Measurements from ENCODE around the gene TSPAN8.

TSPAN8 gene

DNA sequence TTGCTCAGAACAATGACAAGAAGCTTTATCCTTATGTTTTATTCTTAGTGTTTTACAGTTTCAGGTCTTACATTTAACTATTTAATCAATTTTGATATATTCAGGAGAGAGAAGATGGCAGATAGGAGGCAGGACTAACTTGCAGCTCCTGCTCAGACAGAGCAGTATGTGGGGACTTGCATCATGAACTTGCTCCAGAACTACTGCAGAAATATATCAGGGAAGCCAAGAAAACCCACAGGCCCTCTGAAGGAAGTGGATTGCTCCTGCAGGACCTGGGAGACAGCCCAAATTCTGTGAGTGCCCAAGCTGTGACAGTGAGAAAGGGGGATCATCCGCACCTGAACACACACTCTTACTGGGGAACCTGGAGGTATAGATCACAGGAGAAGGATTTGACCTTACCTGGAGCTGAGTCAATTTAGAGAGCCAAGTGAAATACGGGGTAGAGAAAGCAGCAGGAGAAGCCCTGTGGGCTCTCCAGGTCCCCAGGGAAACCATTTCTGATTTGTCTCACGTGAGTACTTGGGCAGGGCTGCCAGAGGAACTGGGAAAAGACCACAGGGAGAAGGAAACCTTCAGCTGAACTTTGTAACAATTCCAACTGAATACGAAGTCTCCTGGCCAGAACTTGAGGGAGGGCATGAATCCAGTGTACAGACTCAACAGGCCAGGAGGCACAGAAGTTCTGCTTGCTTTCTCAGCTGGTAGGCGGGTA is 28.9 kb upstream of the TSPAN8 start:
- Histone ChIP-seq H3K4me3 (ENCODE audit: low read length) (no peak overlapping the region), H3K79me2 (ENCODE audit: control insufficient read depth, insufficient read depth, low read length) (no peaks in the 10 kb centered on the region), H3K23ac (ENCODE audit: low read length) (no peak overlapping the region), H3K27ac (ENCODE audit: low read depth, low read length) (no peak overlapping the region), H3K4me1 (ENCODE audit: control insufficient read depth, low read depth, low read length) (no peaks in the 10 kb centered on the region), H3K4me2 (ENCODE audit: low read length) (no peak overlapping the region), H3K56ac (ENCODE audit: low read length) (no peak overlapping the region), H2BK120ac (ENCODE audit: low read depth, low read length) (no peak overlapping the region), H3K4ac (ENCODE audit: low read depth, low read length) (no peak overlapping the region), H2BK15ac (replicated peaks; ENCODE audit: low read depth) (no peak overlapping the region), H4K5ac (ENCODE audit: low read length) (no peak overlapping the region), H3K27me3 (ENCODE audit: insufficient read depth, low read length, poor library complexity) (no peaks in the 10 kb centered on the region), H2AK5ac (ENCODE audit: low read length) (no peak overlapping the region), H4K8ac (ENCODE audit: low read depth, low read length) (no peak overlapping the region), H2BK5ac (ENCODE audit: low read length) (no peak overlapping the region), H3K79me1 (ENCODE audit: low read length) (no peaks in the 10 kb centered on the region), H3K36me3 (ENCODE audit: control insufficient read depth, insufficient read depth, low read length) (no peaks in the 10 kb centered on the region), H3K18ac (ENCODE audit: low read length) (no peak overlapping the region), H3K9ac (ENCODE audit: low read length) (no peak overlapping the region)
- WGBS (ENCODE audit: extremely low coverage, insufficient coverage, low lambda C conversion rate), result no CpG with 5 or more reads among the region's 5 CpGs
- no peak for DNase-seq

DNA sequence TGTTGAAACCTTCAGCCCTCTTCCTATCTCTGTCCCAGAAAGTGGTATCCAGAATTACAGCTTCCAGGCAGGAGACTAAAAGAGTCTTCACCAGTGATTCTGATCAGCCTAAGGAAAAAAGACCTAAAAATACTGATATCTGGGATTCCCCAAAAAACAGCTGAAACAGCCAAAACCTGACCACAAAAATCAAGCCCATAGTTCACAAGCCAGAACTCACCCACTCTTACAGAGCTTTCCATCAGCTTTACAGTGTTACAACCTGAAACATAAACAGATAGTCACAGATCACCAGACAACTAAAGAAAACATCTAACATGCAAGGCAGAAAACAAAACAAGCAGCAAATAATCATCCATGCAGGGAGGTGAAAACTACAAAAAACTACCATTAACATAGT is 26.0 kb upstream of the TSPAN8 start:
- Histone ChIP-seq H3K27ac (ENCODE audit: low read depth, low read length) (no peak overlapping the region), H2BK120ac (ENCODE audit: low read depth, low read length) (no peak overlapping the region), H3K79me1 (ENCODE audit: low read length) (no peaks in the 10 kb centered on the region), H3K79me2 (ENCODE audit: control insufficient read depth, insufficient read depth, low read length) (no peaks in the 10 kb centered on the region), H2BK5ac (ENCODE audit: low read length) (no peak overlapping the region), H3K23ac (ENCODE audit: low read length) (no peak overlapping the region), H4K5ac (ENCODE audit: low read length) (no peak overlapping the region), H3K27me3 (ENCODE audit: insufficient read depth, low read length, poor library complexity) (no peaks in the 10 kb centered on the region), H3K56ac (ENCODE audit: low read length) (no peak overlapping the region), H2AK5ac (ENCODE audit: low read length) (no peak overlapping the region), H2BK15ac (replicated peaks; ENCODE audit: low read depth) (no peak overlapping the region), H3K4ac (ENCODE audit: low read depth, low read length) (no peak overlapping the region), H3K4me2 (ENCODE audit: low read length) (no peak overlapping the region), H3K9ac (ENCODE audit: low read length) (no peak overlapping the region), H3K18ac (ENCODE audit: low read length) (no peak overlapping the region), H3K4me3 (ENCODE audit: low read length) (no peak overlapping the region), H3K36me3 (ENCODE audit: control insufficient read depth, insufficient read depth, low read length) (no peaks in the 10 kb centered on the region), H4K8ac (ENCODE audit: low read depth, low read length) (no peak overlapping the region), H3K4me1 (ENCODE audit: control insufficient read depth, low read depth, low read length) (no peaks in the 10 kb centered on the region)
- no peak for DNase-seq

DNA sequence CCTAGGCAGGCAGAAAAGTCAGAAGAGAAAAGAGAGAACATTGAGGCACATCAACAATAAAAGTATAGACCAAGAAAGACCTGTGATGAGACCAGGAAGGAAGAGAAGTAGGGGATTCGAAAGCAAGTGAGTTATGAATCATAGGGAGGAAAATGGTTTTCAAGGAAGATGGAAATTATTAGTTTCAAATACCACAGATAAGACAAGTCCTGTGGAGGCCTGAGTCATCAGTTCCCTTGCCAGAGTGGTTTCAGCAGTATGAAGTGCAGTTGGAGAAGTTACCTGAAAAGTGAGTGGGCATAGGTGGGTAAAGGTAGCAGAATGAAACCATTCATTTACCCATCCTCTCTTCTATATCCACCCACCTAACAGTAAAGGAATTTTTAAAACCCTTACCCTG is 25.2 kb upstream of the TSPAN8 start:
- H3K23ac ChIP-seq (ENCODE audit: low read length), result no peak overlapping the region
- no peak overlapping the region for H3K9ac ChIP-seq (ENCODE audit: low read length)
- no peaks in the 10 kb centered on the region for H3K4me1 ChIP-seq (ENCODE audit: control insufficient read depth, low read depth, low read length)
- no peak overlapping the region for H2BK5ac ChIP-seq (ENCODE audit: low read length)
- no peaks in the 10 kb centered on the region for H3K79me2 ChIP-seq (ENCODE audit: control insufficient read depth, insufficient read depth, low read length)
- no peak overlapping the region for H4K5ac ChIP-seq (ENCODE audit: low read length)
- no peak overlapping the region for H3K18ac ChIP-seq (ENCODE audit: low read length)
- H3K4ac ChIP-seq (ENCODE audit: low read depth, low read length), result no peak overlapping the region
- H3K4me2 ChIP-seq (ENCODE audit: low read length), result no peak overlapping the region
- no peaks in the 10 kb centered on the region for H3K27me3 ChIP-seq (ENCODE audit: insufficient read depth, low read length, poor library complexity)
- H2BK120ac ChIP-seq (ENCODE audit: low read depth, low read length), result no peak overlapping the region
- no peaks in the 10 kb centered on the region for H3K36me3 ChIP-seq (ENCODE audit: control insufficient read depth, insufficient read depth, low read length)
- no peak overlapping the region for H3K4me3 ChIP-seq (ENCODE audit: low read length)
- no peak overlapping the region for H4K8ac ChIP-seq (ENCODE audit: low read depth, low read length)
- no peaks in the 10 kb centered on the region for H3K79me1 ChIP-seq (ENCODE audit: low read length)
- no peak overlapping the region for H2BK15ac ChIP-seq (replicated peaks; ENCODE audit: low read depth)
- no peak overlapping the region for H2AK5ac ChIP-seq (ENCODE audit: low read length)
- no peak for DNase-seq
- WGBS (ENCODE audit: extremely low coverage, insufficient coverage, low lambda C conversion rate), result no CpG with 5 or more reads among the region's 1 CpG
- no peak overlapping the region for H3K27ac ChIP-seq (ENCODE audit: low read depth, low read length)
- H3K56ac ChIP-seq (ENCODE audit: low read length), result no peak overlapping the region

GRCh38 chr12:71178162-71178561 is 20.4 kb upstream of the TSPAN8 start:
- no peak overlapping the region for H4K5ac ChIP-seq (ENCODE audit: low read length)
- no peaks in the 10 kb centered on the region for H3K79me2 ChIP-seq (ENCODE audit: control insufficient read depth, insufficient read depth, low read length)
- no peak overlapping the region for H2BK5ac ChIP-seq (ENCODE audit: low read length)
- H3K4me1 ChIP-seq (ENCODE audit: control insufficient read depth, low read depth, low read length), result no peaks in the 10 kb centered on the region
- no peak for DNase-seq
- no peak overlapping the region for H3K4me3 ChIP-seq (ENCODE audit: low read length)
- H2BK15ac ChIP-seq (replicated peaks; ENCODE audit: low read depth), result no peak overlapping the region
- no peaks in the 10 kb centered on the region for H3K36me3 ChIP-seq (ENCODE audit: control insufficient read depth, insufficient read depth, low read length)
- no peaks in the 10 kb centered on the region for H3K27me3 ChIP-seq (ENCODE audit: insufficient read depth, low read length, poor library complexity)
- H3K18ac ChIP-seq (ENCODE audit: low read length), result no peak overlapping the region
- no peak overlapping the region for H3K9ac ChIP-seq (ENCODE audit: low read length)
- no peak overlapping the region for H3K4me2 ChIP-seq (ENCODE audit: low read length)
- no peak overlapping the region for H2AK5ac ChIP-seq (ENCODE audit: low read length)
- H3K27ac ChIP-seq (ENCODE audit: low read depth, low read length), result no peak overlapping the region
- no peak overlapping the region for H3K56ac ChIP-seq (ENCODE audit: low read length)
- no peak overlapping the region for H4K8ac ChIP-seq (ENCODE audit: low read depth, low read length)
- no peak overlapping the region for H2BK120ac ChIP-seq (ENCODE audit: low read depth, low read length)
- H3K79me1 ChIP-seq (ENCODE audit: low read length), result no peaks in the 10 kb centered on the region
- H3K4ac ChIP-seq (ENCODE audit: low read depth, low read length), result no peak overlapping the region
- H3K23ac ChIP-seq (ENCODE audit: low read length), result no peak overlapping the region

DNA sequence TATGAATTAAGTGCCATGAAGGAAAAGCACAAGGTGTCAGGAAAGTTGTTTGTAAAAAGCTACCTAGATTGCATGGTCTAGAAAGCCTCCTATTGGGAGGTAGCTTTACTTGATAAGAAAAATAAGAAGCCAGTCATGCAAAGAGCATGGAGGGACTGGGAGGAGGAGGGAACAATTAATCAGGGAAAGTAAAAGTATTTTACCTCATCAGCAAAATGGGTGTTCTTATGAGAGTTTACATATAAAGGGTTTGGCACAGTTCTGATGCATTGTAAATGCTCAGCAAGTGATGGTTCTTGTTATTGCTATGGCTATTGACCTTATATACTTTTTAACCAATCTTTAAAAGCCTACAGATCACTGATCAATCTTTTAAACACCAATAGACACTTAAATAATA is 17.0 kb upstream of the TSPAN8 start:
- Histone ChIP-seq H3K9ac (ENCODE audit: low read length) (no peak overlapping the region), H4K5ac (ENCODE audit: low read length) (no peak overlapping the region), H2AK5ac (ENCODE audit: low read length) (no peak overlapping the region), H2BK5ac (ENCODE audit: low read length) (no peak overlapping the region), H3K4me3 (ENCODE audit: low read length) (no peak overlapping the region), H3K23ac (ENCODE audit: low read length) (no peak overlapping the region), H3K79me2 (ENCODE audit: control insufficient read depth, insufficient read depth, low read length) (no peaks in the 10 kb centered on the region), H2BK15ac (replicated peaks; ENCODE audit: low read depth) (no peak overlapping the region), H3K4me1 (ENCODE audit: control insufficient read depth, low read depth, low read length) (no peaks in the 10 kb centered on the region), H3K36me3 (ENCODE audit: control insufficient read depth, insufficient read depth, low read length) (no peaks in the 10 kb centered on the region), H3K27me3 (ENCODE audit: insufficient read depth, low read length, poor library complexity) (no peaks in the 10 kb centered on the region), H3K4ac (ENCODE audit: low read depth, low read length) (no peak overlapping the region), H4K8ac (ENCODE audit: low read depth, low read length) (no peak overlapping the region), H3K18ac (ENCODE audit: low read length) (no peak overlapping the region), H3K79me1 (ENCODE audit: low read length) (no peaks in the 10 kb centered on the region), H3K27ac (ENCODE audit: low read depth, low read length) (no peak overlapping the region), H2BK120ac (ENCODE audit: low read depth, low read length) (no peak overlapping the region), H3K56ac (ENCODE audit: low read length) (no peak overlapping the region), H3K4me2 (ENCODE audit: low read length) (no peak overlapping the region)
- DNase-seq, result no peak

DNA sequence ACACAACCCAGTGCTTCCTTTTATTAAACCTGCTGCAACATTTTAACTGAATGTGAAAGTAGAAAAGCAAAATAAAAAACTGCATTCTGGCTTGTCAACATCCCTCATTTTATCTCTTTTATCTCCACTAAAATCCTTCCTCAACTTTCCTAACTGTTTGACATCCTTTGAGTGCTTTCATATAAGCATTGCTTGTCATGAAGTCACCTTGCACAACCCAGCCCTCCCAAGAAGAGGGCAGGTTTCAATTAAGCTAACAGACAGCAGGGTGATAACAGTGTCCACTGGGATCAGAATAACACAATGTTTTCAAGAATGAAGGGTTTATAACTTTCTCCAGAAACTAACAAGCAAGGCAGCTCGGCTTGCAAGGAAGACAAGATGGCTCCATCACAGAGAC is 16.3 kb upstream of the TSPAN8 start:
- H2AK5ac ChIP-seq (ENCODE audit: low read length), result no peak overlapping the region
- H3K27ac ChIP-seq (ENCODE audit: low read depth, low read length), result no peak overlapping the region
- no peak overlapping the region for H3K18ac ChIP-seq (ENCODE audit: low read length)
- H2BK15ac ChIP-seq (replicated peaks; ENCODE audit: low read depth), result no peak overlapping the region
- WGBS (ENCODE audit: extremely low coverage, insufficient coverage, low lambda C conversion rate), result no CpG with 5 or more reads among the region's 1 CpG
- H3K23ac ChIP-seq (ENCODE audit: low read length), result no peak overlapping the region
- H4K5ac ChIP-seq (ENCODE audit: low read length), result no peak overlapping the region
- H3K36me3 ChIP-seq (ENCODE audit: control insufficient read depth, insufficient read depth, low read length), result no peaks in the 10 kb centered on the region
- H3K56ac ChIP-seq (ENCODE audit: low read length), result no peak overlapping the region
- H3K79me2 ChIP-seq (ENCODE audit: control insufficient read depth, insufficient read depth, low read length), result no peaks in the 10 kb centered on the region
- no peak overlapping the region for H2BK120ac ChIP-seq (ENCODE audit: low read depth, low read length)
- no peaks in the 10 kb centered on the region for H3K4me1 ChIP-seq (ENCODE audit: control insufficient read depth, low read depth, low read length)
- no peak overlapping the region for H3K4me3 ChIP-seq (ENCODE audit: low read length)
- no peak overlapping the region for H2BK5ac ChIP-seq (ENCODE audit: low read length)
- no peaks in the 10 kb centered on the region for H3K79me1 ChIP-seq (ENCODE audit: low read length)
- no peak for DNase-seq
- no peak overlapping the region for H3K4me2 ChIP-seq (ENCODE audit: low read length)
- no peak overlapping the region for H4K8ac ChIP-seq (ENCODE audit: low read depth, low read length)
- H3K27me3 ChIP-seq (ENCODE audit: insufficient read depth, low read length, poor library complexity), result no peaks in the 10 kb centered on the region
- H3K9ac ChIP-seq (ENCODE audit: low read length), result no peak overlapping the region
- no peak overlapping the region for H3K4ac ChIP-seq (ENCODE audit: low read depth, low read length)
